HT1080 (cell line): ENCODE data around the gene SHROOM1. TPM values are rescaled to one million over a fixed set of nuclear protein-coding genes. Genes with fewer than 3 reads are reported as not detected.

ENCODE experiments used
- DNase-seq: peaks from one replicate; pipeline ENCODE4 v3.0.0-alpha.2; 2015; ENCODE audit warnings: low read depth
- total RNA-seq: library from RNA; depleted of rRNA; stranded (reverse); fragments of >200 nt; shearing (Covaris generic); gene quantifications from 2 replicates; pipeline ENCODE4 v1.2.3, GENCODE V29; 2014

The SHROOM1 gene
- total RNA-seq, 1 experiment from 2014 or later, result 9.3 TPM

DNA sequence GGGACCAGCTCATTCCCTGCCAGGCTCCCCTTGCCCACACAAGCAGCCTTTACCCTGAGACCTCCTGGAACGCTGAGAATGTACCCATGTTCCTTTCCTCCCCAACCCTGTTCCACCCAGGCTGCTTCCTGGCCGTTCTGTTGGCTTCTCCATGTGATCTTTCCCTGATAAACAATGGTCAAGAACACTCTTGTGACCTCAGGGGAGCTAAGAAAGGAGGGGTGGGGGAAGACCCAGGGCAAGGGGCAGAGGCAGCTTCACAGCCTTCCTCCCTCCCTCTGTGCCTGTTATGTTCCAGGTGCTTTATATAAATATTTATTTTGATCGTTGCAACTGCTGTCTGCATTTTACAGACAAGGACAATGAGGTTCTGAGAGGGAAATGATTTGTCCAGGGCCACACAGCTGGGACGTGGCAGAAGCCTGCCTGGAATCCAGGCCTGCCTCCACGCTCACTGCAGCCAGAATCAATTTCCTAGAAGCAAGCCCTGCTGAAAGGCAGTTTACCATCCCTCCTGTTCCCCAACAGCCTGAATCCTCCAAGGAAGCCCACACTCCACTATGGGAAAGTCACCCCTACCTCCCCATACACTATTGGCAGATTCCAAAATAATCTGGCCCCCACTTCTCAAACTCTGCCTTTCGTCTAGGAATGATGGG, 3.9 kb downstream of the SHROOM1 start:
- no peak for DNase-seq

DNA sequence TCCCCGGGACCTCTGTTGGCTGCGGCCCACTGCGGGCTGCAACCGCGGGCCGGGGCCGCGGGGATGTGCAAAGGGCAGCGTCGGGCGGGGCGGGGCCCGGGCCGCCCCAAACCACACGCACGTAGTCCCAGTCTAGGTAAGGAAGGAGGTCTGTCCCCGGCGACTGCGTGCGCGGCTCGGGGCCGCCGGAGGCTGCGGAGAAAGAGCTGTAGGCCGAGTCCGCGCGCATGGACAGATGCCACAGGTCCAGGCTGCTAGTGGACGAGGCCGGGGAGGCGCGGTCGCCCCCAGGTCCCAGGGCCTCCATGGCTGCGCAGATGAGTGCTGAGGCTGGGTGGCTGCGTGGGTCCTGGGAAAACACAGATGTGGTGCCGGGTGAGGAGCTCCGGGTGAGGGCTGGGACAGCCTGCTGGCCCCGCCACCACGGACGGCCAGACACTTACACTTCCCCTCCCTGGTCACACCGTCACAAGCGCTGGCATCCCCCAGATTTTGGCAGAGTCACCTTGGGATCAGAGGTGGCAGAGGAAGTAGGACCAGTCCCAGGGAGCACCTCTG, 4.5 kb downstream of the SHROOM1 start:
- no peak for DNase-seq

DNA sequence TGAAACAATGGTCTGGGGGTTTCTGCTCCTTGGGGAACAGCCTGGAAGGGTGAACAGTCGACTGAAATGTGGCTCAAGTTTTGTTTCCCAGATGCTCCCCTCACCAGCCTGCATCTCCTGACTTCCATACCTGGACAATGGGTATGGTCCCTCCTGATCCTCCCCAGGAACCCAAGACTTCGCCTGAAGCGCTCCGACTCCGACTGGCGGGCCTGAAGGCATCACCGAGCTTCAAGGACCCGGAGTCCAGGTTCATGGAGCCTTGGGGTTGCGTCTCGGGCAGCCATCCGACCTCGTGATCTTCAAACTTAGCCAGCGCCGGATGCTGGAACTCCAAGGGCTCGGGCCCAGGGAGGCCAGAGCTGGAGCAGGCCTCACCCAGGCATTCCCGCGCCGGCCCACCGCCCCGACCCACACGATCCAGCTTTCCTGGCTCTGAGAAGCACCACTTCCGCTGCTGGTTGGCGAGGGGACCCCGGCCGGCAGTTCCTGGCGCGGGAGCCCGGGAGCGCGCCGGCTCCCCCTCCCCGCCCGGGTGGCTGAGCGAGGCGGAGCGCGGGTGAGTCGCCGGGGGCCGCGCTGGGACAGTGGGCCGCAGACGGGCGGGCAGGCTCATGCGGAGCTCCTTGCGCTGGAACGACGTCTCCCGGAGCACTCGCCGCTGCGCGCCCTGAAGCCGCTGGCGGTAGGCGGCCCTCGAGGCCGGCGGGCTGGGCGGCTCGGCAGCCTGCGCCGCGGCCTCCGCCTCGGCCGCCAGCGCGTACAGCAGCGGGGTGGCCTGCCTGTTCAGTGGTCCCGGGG, 5.2 kb downstream of the SHROOM1 start:
- no peak for DNase-seq

DNA sequence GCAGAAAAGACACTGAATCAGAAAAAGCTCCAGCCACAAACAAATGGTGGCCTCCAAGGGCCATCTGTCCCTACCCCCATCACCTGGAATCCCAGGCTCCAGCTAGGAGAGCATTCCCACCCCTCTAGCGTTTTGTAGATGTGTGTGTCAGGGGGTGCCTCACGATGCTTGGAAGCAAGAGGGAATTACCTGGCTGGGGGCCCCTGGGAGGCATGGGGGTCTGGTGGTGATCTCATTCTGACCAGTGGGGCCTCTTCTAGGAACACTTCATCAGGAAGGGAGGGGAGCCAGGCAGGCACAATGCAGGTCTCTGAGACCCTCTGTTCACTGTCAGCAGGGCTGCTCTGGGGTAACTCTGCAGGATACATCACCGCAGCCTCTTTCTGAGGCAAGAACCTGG, 6.0 kb downstream of the SHROOM1 start:
- no peak for DNase-seq

DNA sequence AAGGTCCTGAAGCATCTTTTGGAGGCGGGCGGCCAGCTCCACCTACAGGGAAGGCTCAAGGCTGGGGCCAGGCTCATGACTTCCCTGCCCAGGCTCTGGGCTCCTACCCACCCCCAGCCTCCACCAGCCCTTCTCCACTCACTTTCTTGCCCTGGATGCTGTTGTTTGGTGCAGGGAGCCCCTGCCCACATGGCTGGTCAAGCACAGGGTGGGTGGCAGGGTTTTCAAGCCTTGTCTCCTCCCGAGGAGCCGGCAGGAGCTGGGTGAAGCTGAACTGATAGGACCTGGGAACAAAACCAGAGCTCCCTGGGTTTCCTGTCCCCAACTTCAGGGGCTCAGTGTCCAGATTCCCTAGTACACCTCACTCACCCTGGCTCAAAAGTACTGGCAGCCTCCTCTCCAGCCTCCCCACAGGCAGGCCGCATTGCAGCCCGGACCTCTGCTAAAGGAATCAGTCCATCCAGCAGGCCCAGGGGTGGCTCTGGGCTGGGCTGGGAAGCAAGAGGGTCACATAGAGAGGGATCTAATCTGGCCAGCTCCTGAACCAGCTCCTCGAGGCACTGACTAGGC, 6.9 kb downstream of the SHROOM1 start:
- DNase-seq, result no peak

DNA sequence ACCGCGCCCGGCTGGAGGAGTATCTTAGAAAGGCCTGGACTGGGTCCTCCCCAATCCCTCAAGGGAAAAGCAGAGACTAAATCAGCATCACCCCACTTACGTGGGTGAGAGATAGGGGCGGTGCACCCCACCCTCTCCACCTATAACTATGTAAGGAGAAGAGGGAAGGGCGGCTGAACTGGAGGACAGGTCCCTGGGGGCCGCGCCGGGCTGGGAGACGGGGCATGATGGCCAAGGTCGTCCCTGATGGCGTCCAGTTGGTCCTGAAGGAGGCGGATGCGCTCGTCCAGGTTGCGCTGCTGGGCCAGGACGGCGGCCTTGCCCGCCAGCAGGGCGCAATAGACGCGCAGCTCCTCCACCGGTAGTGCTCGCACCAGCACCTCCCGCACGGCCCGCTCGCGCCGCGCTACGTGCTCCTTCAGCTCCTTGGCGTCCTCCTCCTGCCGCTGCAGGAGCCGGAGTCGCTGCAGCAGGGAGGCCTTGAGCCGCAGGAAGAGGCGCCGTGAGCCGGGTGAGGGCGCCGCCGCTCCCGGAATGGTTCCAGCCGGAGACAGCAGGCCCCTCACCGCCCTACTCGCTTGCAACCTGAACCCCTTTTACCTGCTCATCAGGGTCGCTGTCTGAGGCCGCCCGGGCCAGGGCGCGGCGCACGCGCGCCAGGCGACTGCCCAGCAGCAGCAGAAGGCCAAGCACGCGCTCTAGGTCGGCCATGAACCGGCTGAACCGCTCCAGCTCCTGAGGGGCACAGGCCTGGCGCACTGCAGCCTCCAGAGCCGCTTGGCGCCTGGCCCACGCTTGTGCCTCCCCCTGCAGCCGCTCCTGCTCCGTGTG, 7.6 kb downstream of the SHROOM1 start:
- no peak for DNase-seq

DNA sequence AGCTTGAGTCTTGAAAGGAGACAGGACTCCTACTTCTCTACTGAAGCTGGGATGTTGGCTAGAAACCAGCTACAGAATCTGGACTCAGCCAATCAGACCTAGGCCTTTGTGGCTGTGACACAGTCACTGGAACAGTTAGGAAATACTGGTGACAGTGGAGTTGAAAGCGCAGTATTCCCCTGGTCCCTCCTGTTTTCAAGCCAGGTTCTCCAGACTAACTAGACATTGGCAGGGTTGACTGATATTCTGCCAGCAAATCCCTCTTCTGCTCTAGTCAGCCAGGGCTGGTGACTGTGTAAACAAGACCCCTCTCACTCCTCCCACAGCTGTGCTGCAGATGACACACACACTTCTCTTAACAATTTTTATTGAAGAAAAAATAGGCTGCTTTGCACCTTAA, 8.7 kb downstream of the SHROOM1 start:
- peak; percentile 28 for DNase-seq

DNA sequence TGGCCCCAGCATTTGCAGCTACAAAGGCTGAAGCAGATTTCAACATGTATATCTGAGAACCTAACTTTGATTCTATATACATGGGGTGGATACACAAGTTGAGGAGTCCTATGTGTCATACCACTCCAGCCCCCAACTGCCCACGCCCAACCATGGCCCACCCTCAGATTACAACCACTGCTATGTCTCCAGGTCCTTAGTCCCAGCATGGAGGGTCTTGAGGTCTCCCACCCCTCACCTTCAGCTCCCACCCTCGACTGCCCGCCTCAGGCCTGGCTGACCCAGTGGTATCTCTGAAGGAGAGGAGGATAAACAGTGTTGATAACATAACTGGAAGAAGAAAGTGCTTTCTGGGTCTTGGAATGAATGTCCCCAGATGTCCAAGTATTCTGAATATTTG, 9.1 kb downstream of the SHROOM1 start:
- DNase-seq, result no peak

DNA sequence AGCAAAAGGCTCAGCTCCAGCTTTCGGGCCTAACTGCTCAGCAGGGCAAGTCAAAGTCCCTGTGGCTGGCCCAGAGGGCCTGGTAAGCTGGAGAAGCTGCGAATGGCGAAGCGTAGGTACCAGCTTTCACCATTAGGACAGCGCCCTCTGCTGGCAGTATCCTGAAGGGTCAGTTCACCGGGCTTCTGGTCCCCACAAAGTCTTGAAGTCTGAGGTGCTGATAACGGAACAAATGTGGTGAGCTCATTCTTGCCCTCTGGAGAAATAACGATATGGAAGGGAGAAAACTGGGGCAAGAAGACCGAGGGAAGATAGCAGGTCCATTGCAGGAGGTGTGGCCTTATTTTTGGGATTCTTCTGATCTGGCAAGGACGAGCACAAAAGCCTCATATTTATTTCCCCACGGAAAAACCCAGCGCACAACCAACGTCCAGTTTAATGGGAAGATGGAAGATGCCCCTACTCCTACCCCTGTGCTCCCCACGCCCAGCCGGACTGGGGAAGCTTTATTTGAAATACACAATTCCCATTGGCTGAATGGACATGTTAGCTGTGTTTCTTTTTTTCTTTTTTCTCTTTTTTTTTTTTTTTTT, 10.2 kb downstream of the SHROOM1 start:
- DNase-seq, result peak; percentile 80

DNA sequence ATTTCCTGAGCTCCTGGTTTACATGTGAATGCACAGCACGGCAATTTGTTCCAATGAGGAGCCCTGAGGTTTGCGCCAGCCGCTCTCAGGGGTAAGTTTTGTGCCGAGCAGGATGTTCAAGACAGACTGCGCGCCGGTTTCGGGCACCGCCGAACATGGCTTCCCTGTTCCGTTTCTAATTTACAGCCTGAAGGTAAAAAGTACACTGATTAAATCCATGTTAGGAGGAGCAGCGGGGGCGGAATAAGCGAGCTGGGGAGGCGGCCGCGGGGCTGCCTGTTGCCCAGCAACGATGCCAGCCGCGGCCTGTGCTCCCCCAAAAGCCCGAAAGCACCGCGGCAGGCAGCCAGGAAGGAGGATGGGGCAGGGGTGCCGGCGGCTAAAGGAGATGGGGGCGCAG, 11.0 kb downstream of the SHROOM1 start:
- no peak for DNase-seq

DNA sequence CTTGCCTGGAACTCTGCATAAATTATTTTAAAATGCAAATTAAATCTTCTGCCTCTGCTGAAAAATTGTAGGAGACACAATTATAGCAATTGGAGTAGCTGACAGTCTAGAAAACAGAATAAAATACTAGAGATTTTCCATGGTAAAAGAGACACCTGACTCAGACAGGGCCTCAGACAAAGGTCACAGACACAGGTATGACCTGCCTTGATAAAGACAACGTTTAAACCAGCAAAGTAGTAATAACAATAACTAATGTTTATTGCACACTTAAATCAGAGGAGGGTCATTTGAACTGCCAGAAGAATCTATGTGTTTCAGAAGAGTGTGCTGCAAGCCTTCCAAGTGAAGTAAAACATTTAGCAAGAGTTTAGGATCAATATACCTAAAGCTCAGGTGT, 13.4 kb downstream of the SHROOM1 start:
- no peak for DNase-seq

DNA sequence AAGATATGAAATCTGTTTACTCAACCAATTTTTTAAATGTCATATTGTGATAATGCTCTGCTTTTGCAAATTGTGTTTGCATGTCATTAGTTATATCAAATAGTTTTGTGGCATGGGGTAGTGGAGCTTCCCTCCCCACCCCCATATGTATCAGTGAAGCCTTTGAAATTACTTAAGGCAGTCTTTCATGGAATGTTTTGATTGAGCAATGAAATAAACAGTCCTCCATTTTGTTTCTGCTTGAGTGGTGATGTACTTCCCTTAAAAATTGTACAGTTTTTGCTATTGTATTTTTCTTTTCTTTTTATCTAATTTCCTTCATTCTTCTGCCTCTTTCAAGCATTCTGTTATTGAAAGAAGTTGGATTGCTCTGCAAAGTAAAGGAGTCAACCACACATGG, 13.9 kb downstream of the SHROOM1 start:
- DNase-seq, result no peak

DNA sequence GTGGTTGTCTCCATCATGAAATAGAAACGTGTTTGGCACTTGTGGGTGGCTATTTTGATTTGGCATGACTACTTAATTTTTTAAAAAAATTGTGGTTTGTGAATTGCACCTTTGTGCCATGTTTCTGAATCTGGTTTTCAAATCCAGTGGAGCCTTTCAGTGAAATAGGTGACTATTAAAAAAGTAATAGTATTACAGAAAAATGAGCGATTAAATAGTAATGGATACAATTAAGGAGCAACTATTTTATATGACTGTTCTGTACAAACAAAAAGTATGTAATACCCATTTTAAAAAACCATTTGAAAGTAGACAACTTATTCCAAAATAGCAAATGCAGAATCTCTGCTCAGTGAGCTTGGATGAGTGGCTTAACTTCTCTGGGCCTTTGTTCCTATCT, 14.4 kb downstream of the SHROOM1 start:
- DNase-seq, result no peak

DNA sequence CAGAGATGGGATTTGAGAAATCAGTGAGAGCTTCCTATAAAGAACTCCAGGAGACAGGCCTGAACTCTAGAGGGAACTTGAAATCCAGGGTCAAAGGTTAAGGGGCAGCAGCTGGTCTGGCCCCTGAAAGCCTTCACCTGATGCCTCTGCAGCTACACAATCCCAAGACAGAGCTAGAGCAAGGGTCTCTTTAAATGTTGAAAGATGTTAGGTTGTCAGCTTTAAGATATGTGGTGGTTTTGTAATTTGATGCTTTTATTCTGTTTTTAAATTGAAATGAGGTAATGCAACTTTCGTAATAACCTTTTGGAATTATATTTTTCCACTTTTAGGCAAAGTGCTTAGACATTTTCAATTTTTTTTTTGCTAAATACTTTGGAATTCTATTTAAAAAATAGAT, 15.0 kb downstream of the SHROOM1 start:
- no peak for DNase-seq

DNA sequence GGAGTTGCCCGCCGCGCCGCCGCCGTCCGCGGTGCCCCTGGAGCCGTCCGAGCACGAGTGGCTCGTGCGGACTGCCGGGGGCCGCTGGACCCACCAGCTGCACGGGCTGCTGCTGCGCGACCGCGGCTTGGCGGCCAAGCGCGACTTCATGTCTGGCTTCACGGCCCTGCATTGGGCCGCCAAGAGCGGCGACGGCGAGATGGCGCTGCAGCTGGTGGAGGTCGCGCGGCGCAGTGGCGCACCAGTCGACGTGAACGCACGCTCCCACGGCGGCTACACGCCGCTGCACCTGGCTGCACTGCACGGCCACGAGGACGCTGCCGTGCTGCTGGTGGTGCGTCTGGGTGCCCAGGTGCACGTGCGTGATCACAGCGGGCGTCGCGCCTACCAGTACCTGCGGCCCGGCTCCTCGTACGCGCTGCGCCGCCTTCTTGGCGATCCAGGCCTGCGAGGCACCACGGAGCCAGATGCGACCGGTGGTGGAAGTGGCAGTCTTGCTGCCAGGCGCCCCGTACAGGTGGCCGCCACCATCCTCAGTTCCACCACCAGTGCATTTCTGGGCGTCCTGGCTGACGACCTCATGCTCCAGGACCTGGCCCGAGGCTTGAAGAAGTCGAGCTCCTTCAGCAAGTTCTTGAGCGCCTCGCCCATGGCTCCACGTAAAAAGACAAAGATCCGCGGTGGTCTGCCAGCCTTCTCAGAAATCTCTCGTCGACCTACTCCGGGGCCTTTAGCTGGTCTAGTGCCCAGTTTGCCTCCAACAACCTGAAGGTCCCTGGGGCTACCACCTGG, 15.7 kb downstream of the SHROOM1 start:
- DNase-seq, result no peak

DNA sequence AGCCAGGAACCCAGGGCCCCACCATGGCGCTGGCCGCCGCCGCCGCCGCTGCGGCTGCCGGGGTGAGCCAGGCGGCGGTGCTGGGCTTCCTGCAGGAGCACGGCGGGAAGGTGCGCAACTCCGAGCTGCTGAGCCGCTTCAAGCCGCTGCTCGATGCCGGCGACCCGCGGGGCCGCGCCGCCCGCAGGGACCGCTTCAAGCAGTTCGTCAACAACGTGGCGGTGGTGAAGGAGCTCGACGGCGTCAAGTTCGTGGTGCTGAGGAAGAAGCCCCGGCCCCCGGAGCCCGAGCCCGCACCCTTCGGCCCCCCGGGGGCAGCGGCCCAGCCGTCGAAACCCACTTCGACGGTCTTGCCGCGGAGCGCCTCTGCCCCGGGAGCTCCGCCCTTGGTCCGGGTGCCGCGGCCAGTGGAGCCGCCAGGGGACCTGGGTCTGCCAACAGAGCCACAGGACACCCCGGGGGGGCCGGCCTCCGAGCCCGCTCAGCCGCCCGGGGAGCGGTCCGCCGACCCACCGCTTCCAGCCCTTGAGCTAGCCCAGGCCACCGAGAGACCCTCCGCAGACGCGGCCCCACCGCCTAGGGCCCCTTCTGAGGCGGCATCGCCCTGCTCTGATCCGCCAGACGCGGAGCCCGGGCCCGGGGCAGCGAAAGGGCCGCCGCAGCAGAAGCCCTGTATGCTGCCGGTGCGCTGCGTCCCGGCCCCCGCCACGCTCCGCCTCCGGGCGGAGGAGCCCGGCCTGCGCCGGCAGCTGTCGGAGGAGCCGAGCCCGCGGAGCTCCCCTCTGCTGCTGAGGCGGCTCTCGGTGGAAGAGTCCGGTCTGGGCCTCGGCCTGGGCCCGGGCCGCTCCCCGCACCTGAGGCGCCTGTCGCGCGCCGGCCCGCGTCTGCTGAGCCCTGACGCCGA, 16.6 kb downstream of the SHROOM1 start:
- no peak for DNase-seq

DNA sequence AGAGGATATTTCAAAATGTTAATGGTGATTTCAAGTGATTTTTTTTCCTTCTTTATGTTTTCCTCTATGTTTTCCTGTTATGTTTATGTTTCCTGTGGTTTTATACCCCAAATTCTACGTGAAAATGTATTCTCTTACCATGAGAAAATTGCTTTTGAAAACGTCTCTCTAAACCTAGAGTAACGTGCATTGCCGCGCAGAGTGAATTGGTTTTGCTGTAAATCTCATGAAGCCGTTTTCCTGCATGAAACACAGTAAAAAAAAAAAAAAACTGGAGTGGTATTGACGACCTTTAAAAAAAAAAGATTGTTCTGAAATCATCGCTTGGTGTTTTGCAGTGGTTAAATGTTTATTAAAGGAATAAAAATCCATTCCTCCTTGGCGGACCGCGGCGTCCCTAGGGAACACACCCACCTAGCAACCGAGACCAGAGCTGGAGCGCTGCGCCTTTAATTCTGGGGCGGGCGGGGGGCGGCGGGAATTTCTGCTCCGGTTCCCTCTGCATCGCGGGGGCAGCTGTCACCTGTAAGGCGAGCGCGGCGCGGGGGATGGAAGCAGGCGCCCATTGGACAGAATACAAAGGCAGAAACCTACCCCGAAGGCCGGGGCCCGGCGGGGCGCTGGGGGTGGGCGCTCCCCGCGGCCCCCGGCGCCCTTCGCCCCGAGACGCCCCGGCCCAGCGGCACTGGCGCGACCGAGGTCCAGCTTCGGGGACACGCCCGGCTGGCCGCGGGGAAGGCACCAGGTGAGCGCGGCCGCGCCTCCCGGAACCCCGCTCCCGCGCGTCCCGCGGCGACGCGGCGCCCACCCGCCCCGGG, 17.5 kb downstream of the SHROOM1 start, which contains the start of gene SOWAHA:
SOWAHA (plus strand) TSS at position 522 of the 818 bp plus-strand sequence. CDS start 320 bp downstream, outside the sequence.
- DNase-seq, result no peak

DNA sequence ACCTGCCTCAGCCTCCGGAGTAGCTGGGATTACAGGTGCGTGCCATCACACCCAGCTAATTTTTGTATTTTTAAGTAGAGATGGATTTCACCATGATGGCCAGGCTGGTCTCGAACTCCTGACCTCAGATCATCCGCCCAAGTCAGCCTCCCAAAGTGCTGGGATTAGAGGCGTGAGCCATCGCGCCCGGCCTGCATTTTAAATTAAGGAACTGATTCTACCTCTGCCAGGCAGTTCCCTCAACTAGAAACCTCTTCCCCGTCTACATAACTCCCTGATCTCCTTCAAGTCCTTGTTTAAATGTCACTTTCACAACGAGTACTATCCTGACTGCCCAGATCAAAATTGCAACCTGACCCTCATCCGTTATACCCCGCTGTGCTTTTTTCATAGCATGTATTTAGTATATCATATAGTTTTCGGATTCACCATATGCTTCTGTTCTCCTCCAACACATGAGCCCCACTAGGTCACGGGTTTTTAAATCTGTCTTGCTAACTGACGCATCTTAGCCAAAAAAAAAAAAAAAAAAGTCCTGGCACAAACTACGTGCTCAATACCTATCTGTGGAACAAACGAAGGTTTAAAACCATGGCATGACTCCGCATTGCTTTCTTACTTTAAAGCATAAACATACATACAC, 18.2 kb downstream of the SHROOM1 start:
- DNase-seq, result no peak
